ENCODE results near the gene NRG3. TPM values are rescaled to one million over a fixed set of nuclear protein-coding genes. Genes with fewer than 3 reads are reported as not detected.

The NRG3 gene
- total RNA-seq, 2 donors from 2014 or later = 1.7 to 2.3 TPM

- Histone ChIP-seq H3K36me3 (ENCODE audit: control insufficient read depth, insufficient read depth, low read length) (no peaks in the 10 kb centered on the region), H3K27me3 (ENCODE audit: control insufficient read depth, insufficient read depth, low read length, poor library complexity, severe bottlenecking) (no peaks in the 10 kb centered on the region), H3K9me3 (ENCODE audit: control insufficient read depth, low read length) (no peaks in the 10 kb centered on the region), H3K27ac (ENCODE audit: low read depth, low read length) (no peak overlapping the region), H3K9ac (ENCODE audit: extremely low read depth, low read length, poor library complexity, severe bottlenecking) (no peak overlapping the region), H3K4me3 (ENCODE audit: low read length) (no peak overlapping the region), H3K4me1 (ENCODE audit: control insufficient read depth, insufficient read depth, low read length) (no peaks in the 10 kb centered on the region)
- Mint-ChIP-seq H3K36me3 (ENCODE audit: low read depth) (no peaks in the 10 kb centered on the region), H3K27ac (no peak overlapping the region), H3K4me3 (no peak overlapping the region), H3K27me3 (ENCODE audit: insufficient read depth) (peaks cover 3% of the 10 kb centered on the region), H3K4me1 (no peaks in the 10 kb centered on the region), H3K9me3 (no peaks in the 10 kb centered on the region)
- WGBS, 2 experiments (ENCODE audit: insufficient coverage in 1 of 2, insufficient read length in 1 of 2) = 83 to 100% methylated on average over 2 of the region's 3 CpGs
- no peak for DNase-seq
- TF ChIP-seq, protein P1, sequence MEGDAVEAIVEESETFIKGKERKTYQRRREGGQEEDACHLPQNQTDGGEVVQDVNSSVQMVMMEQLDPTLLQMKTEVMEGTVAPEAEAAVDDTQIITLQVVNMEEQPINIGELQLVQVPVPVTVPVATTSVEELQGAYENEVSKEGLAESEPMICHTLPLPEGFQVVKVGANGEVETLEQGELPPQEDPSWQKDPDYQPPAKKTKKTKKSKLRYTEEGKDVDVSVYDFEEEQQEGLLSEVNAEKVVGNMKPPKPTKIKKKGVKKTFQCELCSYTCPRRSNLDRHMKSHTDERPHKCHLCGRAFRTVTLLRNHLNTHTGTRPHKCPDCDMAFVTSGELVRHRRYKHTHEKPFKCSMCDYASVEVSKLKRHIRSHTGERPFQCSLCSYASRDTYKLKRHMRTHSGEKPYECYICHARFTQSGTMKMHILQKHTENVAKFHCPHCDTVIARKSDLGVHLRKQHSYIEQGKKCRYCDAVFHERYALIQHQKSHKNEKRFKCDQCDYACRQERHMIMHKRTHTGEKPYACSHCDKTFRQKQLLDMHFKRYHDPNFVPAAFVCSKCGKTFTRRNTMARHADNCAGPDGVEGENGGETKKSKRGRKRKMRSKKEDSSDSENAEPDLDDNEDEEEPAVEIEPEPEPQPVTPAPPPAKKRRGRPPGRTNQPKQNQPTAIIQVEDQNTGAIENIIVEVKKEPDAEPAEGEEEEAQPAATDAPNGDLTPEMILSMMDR (conservative IDR thresholded peaks at IDR 0.05) = no peak
These were observed 109.4 kb downstream of the NRG3 start for GRCh38 chr10:81984428-81984827.

DNA sequence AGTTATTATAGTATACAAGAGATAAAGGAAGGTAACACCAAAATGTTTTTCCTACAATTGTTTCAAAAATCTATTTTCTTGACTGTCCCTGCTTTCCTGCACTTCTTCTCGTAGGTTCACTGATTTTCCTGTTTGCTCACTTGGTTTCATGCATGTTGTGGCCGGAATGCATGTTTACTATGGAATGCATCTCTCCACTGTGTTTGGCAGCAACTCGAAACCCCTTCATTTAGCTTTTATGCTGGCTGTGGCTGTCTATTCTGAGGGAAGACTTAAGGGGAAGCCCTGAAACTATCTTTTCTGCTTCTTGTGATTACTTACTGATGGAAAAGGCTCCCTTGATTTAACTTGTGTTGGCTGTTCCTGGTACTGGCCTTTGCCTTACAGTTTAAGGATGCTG lies 120.3 kb downstream of the NRG3 start:
- H3K4me1 Mint-ChIP-seq = no peaks in the 10 kb centered on the region
- H3K27me3 Mint-ChIP-seq (ENCODE audit: insufficient read depth) = no peaks in the 10 kb centered on the region
- H3K4me3 Mint-ChIP-seq = no peak overlapping the region
- H3K9me3 Mint-ChIP-seq = no peaks in the 10 kb centered on the region
- Histone ChIP-seq H3K4me3 (ENCODE audit: low read length) (no peak overlapping the region), H3K36me3 (ENCODE audit: control insufficient read depth, insufficient read depth, low read length) (no peaks in the 10 kb centered on the region), H3K27ac (ENCODE audit: low read depth, low read length) (no peak overlapping the region), H3K9me3 (ENCODE audit: control insufficient read depth, low read length) (no peaks in the 10 kb centered on the region), H3K9ac (ENCODE audit: extremely low read depth, low read length, poor library complexity, severe bottlenecking) (no peak overlapping the region), H3K27me3 (ENCODE audit: control insufficient read depth, insufficient read depth, low read length, poor library complexity, severe bottlenecking) (no peaks in the 10 kb centered on the region), H3K4me1 (ENCODE audit: control insufficient read depth, insufficient read depth, low read length) (no peaks in the 10 kb centered on the region)
- DNase-seq = no peak
- H3K27ac Mint-ChIP-seq = no peak overlapping the region
- 77 to 92% methylated on average over 3 of the region's 3 CpGs for WGBS, 2 experiments (ENCODE audit: insufficient coverage in 1 of 2, insufficient read length in 1 of 2)
- TF ChIP-seq, protein P1 (conservative IDR thresholded peaks at IDR 0.05) = no peak
- no peaks in the 10 kb centered on the region for H3K36me3 Mint-ChIP-seq (ENCODE audit: low read depth)

DNA sequence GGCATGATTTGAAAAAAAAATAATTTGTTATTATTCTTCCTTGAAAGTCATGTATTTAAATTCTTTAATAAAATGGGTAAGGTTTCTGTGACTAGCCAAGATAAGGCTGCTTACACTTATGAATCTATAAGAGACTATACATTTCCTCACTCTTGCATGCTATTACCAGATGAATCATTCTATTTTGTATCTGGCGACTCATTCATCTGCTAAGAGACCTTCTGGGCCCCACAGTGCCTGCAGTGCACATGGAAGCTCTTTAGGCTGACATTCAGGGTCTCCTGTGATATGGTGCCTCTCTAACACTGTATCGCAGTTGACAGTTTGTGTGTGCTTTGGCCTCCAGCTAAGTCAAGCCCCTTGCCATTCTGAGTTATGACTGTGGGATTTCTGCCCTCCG lies 121.9 kb downstream of the NRG3 start:
- no peaks in the 10 kb centered on the region for H3K27me3 Mint-ChIP-seq (ENCODE audit: insufficient read depth)
- H3K4me3 ChIP-seq (ENCODE audit: low read length) = no peak overlapping the region
- H3K36me3 ChIP-seq (ENCODE audit: control insufficient read depth, insufficient read depth, low read length) = no peaks in the 10 kb centered on the region
- TF ChIP-seq, protein P1 (conservative IDR thresholded peaks at IDR 0.05) = no peak
- no peaks in the 10 kb centered on the region for H3K27me3 ChIP-seq (ENCODE audit: control insufficient read depth, insufficient read depth, low read length, poor library complexity, severe bottlenecking)
- WGBS, 2 experiments (ENCODE audit: insufficient coverage in 1 of 2, insufficient read length in 1 of 2) = 94 to 100% methylated on average over 2 to 3 of the region's 3 CpGs
- H3K36me3 Mint-ChIP-seq (ENCODE audit: low read depth) = no peaks in the 10 kb centered on the region
- H3K9ac ChIP-seq (ENCODE audit: extremely low read depth, low read length, poor library complexity, severe bottlenecking) = no peak overlapping the region
- H3K27ac Mint-ChIP-seq = no peak overlapping the region
- no peaks in the 10 kb centered on the region for H3K9me3 ChIP-seq (ENCODE audit: control insufficient read depth, low read length)
- no peaks in the 10 kb centered on the region for H3K4me1 Mint-ChIP-seq
- H3K9me3 Mint-ChIP-seq = no peaks in the 10 kb centered on the region
- no peak for DNase-seq
- no peak overlapping the region for H3K4me3 Mint-ChIP-seq
- no peak overlapping the region for H3K27ac ChIP-seq (ENCODE audit: low read depth, low read length)
- no peaks in the 10 kb centered on the region for H3K4me1 ChIP-seq (ENCODE audit: control insufficient read depth, insufficient read depth, low read length)

Measured in endodermal cell (in vitro differentiated cells).